HG02840 (cell line): ENCODE results near the gene VSIR.
A peak's percentile ranks its signal among the peaks of the same experiment; 100 is the strongest.

Experiments used
- ATAC-seq: cut with Tn5 transposase; IDR thresholded peaks from one replicate; pipeline ENCODE4 v1.9.1; 2021; ENCODE audit warnings: mild to moderate bottlenecking, moderate library complexity, moderate number of reproducible peaks; ENCODE audit not compliant: unreplicated experiment, low FRiP score

Gene VSIR

GRCh38 chr10:71735709-71736569, 37.4 kb downstream of the VSIR start:
- no peak for ATAC-seq

- no peak for ATAC-seq
Measured at GRCh38 chr10:71734797-71735196, 38.5 kb downstream of the VSIR start.

- no peak for ATAC-seq
Measured at GRCh38 chr10:71731791-71732190, 41.5 kb downstream of the VSIR start.

- ATAC-seq, result no peak
Measured at GRCh38 chr10:71729161-71729636, 44.1 kb downstream of the VSIR start.

GRCh38 chr10:71727738-71728737, 45.3 kb downstream of the VSIR start:
- ATAC-seq, result peak; percentile 41

- peak; percentile 43 for ATAC-seq
Measured at GRCh38 chr10:71727105-71727737, 46.1 kb downstream of the VSIR start.

GRCh38 chr10:71726580-71727104, 46.7 kb downstream of the VSIR start:
- ATAC-seq, result no peak

GRCh38 chr10:71725998-71726579, 47.2 kb downstream of the VSIR start:
- no peak for ATAC-seq

- no peak for ATAC-seq
Measured at GRCh38 chr10:71725249-71725648, 48.1 kb downstream of the VSIR start.

- ATAC-seq, result no peak
Measured at GRCh38 chr10:71724539-71724938, 48.8 kb downstream of the VSIR start.

GRCh38 chr10:71723311-71723710, 50.0 kb downstream of the VSIR start:
- ATAC-seq, result no peak

GRCh38 chr10:71722849-71723248, 50.5 kb downstream of the VSIR start:
- ATAC-seq, result no peak

GRCh38 chr10:71721313-71721712, 52.0 kb downstream of the VSIR start:
- no peak for ATAC-seq

- ATAC-seq, result no peak
Measured at GRCh38 chr10:71720288-71720687, 53.0 kb downstream of the VSIR start.

GRCh38 chr10:71719464-71720201, 53.7 kb downstream of the VSIR start, which contains the start of gene C10orf105:
Gene C10orf105 (minus strand): TSS chr10:71719778. CDS start chr10:71716337, 3,441 bp downstream.
- no peak for ATAC-seq

GRCh38 chr10:71719042-71719441, 54.3 kb downstream of the VSIR start:
- ATAC-seq, result no peak

- no peak for ATAC-seq
Measured at GRCh38 chr10:71718165-71718698, 55.1 kb downstream of the VSIR start.

- ATAC-seq, result no peak
Measured at GRCh38 chr10:71717551-71717951, 55.8 kb downstream of the VSIR start.

- ATAC-seq, result no peak
Measured at GRCh38 chr10:71717056-71717455, 56.3 kb downstream of the VSIR start.
